SH-SY5Y (cell line): ENCODE measurements around the gene TNFAIP8L1.

ENCODE experiments used
- GATA2 ChIP-seq: IDR thresholded peaks from 2 replicates; pipeline ENCODE4 v1.6.1; 2011; ENCODE audit warnings: mild to moderate bottlenecking, low read depth, low read length
- GATA3 ChIP-seq: IDR thresholded peaks from 2 replicates; pipeline ENCODE4 v1.6.1; 2011; ENCODE audit warnings: low read depth, mild to moderate bottlenecking, low read length, moderate library complexity

DNA sequence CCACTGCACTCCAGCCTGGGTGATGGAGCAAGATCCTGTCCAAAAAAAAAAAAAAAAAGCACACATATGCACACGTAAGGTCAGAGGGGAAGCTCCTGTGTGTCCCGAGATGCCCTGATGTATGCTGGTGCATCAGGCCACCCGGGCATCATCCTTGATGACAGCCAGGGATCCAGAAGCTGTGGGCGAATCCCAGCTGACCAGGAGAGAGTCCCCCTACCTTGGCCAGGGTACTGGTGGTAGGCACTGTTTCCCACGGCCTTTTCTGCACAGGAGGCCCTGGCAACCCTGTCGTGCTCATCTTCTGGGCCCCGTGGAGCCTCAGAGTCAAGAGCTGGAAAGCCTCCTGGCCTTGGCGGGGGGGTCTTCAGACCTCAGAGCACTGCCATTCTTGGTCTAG is 16.8 kb downstream of the TNFAIP8L1 start:
- TF ChIP-seq GATA3, result no peak
- TF ChIP-seq GATA2, result no peak
